Mesenchymal stem cell (in vitro differentiated cells and primary cell): ENCODE measurements around the gene PTGFRN.

Source experiments
- DNase-seq: peaks from one replicate; pipeline ENCODE4 v3.0.0-alpha.2; 2013
- H2AFZ ChIP-seq: one replicate; pipeline ENCODE4 v1.6.1; 2013; ENCODE audit warnings: low read depth, mild to moderate bottlenecking, control low read depth, inconsistent platforms, low read length, moderate library complexity
- H2AK5ac ChIP-seq: 2 replicates; pipeline ENCODE4 v1.6.1; 2013; ENCODE audit warnings: low read length, moderate library complexity, mild to moderate bottlenecking, inconsistent platforms; ENCODE audit not compliant: severe bottlenecking
- H2BK120ac ChIP-seq: one replicate; pipeline ENCODE4 v1.6.1; 2013; ENCODE audit warnings: low read depth, mild to moderate bottlenecking, inconsistent platforms, low read length, moderate library complexity
- H2BK12ac ChIP-seq, 2 experiments: one replicate each; pipeline ENCODE4 v1.6.1; 2013; ENCODE audit warnings: inconsistent platforms in 2 of 2, low read length in 2 of 2, mild to moderate bottlenecking in 2 of 2, moderate library complexity in 2 of 2, control low read depth in 1 of 2
- H2BK15ac ChIP-seq: one replicate; pipeline ENCODE4 v1.6.1; 2013; ENCODE audit warnings: mild to moderate bottlenecking, low read depth, inconsistent platforms; ENCODE audit not compliant: poor library complexity, severe bottlenecking
- H2BK5ac ChIP-seq: 2 replicates; pipeline ENCODE4 v1.6.1; 2013; ENCODE audit warnings: low read depth, mild to moderate bottlenecking, low read length, control low read depth, inconsistent platforms; ENCODE audit not compliant: poor library complexity, severe bottlenecking
- H3K14ac ChIP-seq, 2 experiments: one replicate each; pipeline ENCODE4 v1.6.1; 2013; ENCODE audit warnings: inconsistent platforms in 2 of 2, low read length in 2 of 2, control low read depth in 1 of 2, mild to moderate bottlenecking in 1 of 2, moderate library complexity in 1 of 2
- H3K18ac ChIP-seq, 2 experiments: one replicate each; pipeline ENCODE4 v1.6.1; 2013; ENCODE audit warnings: inconsistent platforms in 2 of 2, low read length in 2 of 2, control low read depth in 1 of 2, low read depth in 1 of 2, mild to moderate bottlenecking in 1 of 2
- H3K23ac ChIP-seq, 2 experiments: one replicate each; pipeline ENCODE4 v1.6.1; 2013; ENCODE audit warnings: inconsistent platforms in 2 of 2, low read length in 2 of 2, mild to moderate bottlenecking in 2 of 2, moderate library complexity in 2 of 2, control low read depth in 1 of 2
- H3K27ac ChIP-seq: 2 replicates; pipeline ENCODE4 v1.5.1; 2013; ENCODE audit warnings: mild to moderate bottlenecking, moderate library complexity, low read length, control low read depth, inconsistent platforms; ENCODE audit not compliant: poor library complexity, severe bottlenecking
- H3K27me3 ChIP-seq, 2 experiments: 2 replicates each; pipeline versions ENCODE4 v1.6.1 to v1.7.0; 2013; ENCODE audit warnings: low read length in 2 of 2, mild to moderate bottlenecking in 2 of 2, moderate library complexity in 2 of 2, control low read depth in 1 of 2, inconsistent platforms in 1 of 2; ENCODE audit not compliant: control insufficient read depth in 1 of 2, insufficient read depth in 1 of 2
- H3K36me3 ChIP-seq, 2 experiments: 2 replicates each; pipeline versions ENCODE4 v1.6.1 to v1.7.0; 2013; ENCODE audit warnings: low read length in 2 of 2, control low read depth in 1 of 2, inconsistent platforms in 1 of 2, low read depth in 1 of 2, mild to moderate bottlenecking in 1 of 2; ENCODE audit not compliant: insufficient read depth in 2 of 2, control insufficient read depth in 1 of 2
- H3K4ac ChIP-seq, 2 experiments: one replicate each; pipeline ENCODE4 v1.6.1; 2013; ENCODE audit warnings: inconsistent platforms in 2 of 2, low read length in 2 of 2, mild to moderate bottlenecking in 2 of 2, moderate library complexity in 2 of 2, control low read depth in 1 of 2, low read depth in 1 of 2
- H3K4me1 ChIP-seq: 2 replicates; pipeline ENCODE4 v1.6.1; 2013; ENCODE audit warnings: low read depth, low read length, control low read depth; ENCODE audit not compliant: control insufficient read depth, insufficient read depth
- H3K4me2 ChIP-seq: 2 replicates; pipeline ENCODE4 v1.6.1; 2013; ENCODE audit warnings: low read length, mild to moderate bottlenecking, inconsistent platforms; ENCODE audit not compliant: poor library complexity, severe bottlenecking
- H3K4me3 ChIP-seq, 2 experiments: 2 replicates each; pipeline versions ENCODE4 v1.5.1 to v1.7.0; 2013; ENCODE audit warnings: low read length in 2 of 2, mild to moderate bottlenecking in 2 of 2, control low read depth in 1 of 2, low read depth in 1 of 2; ENCODE audit not compliant: insufficient read depth in 1 of 2
- H3K79me1 ChIP-seq: replicated peaks from 2 replicates; pipeline ENCODE4 v1.6.1; 2013; ENCODE audit warnings: mild to moderate bottlenecking, control low read depth, low read length, inconsistent platforms; ENCODE audit not compliant: poor library complexity, severe bottlenecking
- H3K9ac ChIP-seq: 2 replicates; pipeline ENCODE4 v1.7.0; 2013; ENCODE audit warnings: mild to moderate bottlenecking, low read length, moderate library complexity
- H3K9me3 ChIP-seq: 2 replicates; pipeline ENCODE4 v1.7.0; 2013; ENCODE audit warnings: mild to moderate bottlenecking, low read length; ENCODE audit not compliant: control insufficient read depth
- H4K8ac ChIP-seq: one replicate; pipeline ENCODE4 v1.6.1; 2013; ENCODE audit warnings: inconsistent platforms, mild to moderate bottlenecking, low read length, moderate library complexity
- H4K91ac ChIP-seq: one replicate; pipeline ENCODE4 v1.6.1; 2013; ENCODE audit warnings: mild to moderate bottlenecking, low read length, inconsistent platforms
- WGBS: methylation state at CpG from one replicate; pipeline ENCODE4 v1.1.7; 2013; ENCODE audit warnings: mixed read lengths; 5-methylcytosine and 5-hydroxymethylcytosine counted together

The PTGFRN gene

GRCh38 chr1:116908820-116909511, 750 bp upstream of the PTGFRN start:
- Histone ChIP-seq H3K9ac (peak overlapping the region; percentile 83), H4K8ac (peak overlapping the region; percentile 69), H2AFZ (peak overlapping the region; percentile 79), H3K79me1 (peaks cover 20% of the 10 kb centered on the region), H3K18ac (no peak overlapping the region), H2BK12ac (peak overlapping the region in 1 of 2 experiments; percentile 15), H3K9me3 (no peaks in the 10 kb centered on the region), H3K27me3 (peaks cover 0 to 8% of the 10 kb centered on the region in 2 experiments), H2BK15ac (peak overlapping the region; percentile 55), H3K14ac (no peak overlapping the region), H4K91ac (no peak overlapping the region), H3K23ac (no peak overlapping the region), H2AK5ac (peak overlapping the region; percentile 74), H3K4ac (no peak overlapping the region), H3K27ac (no peak overlapping the region), H2BK5ac (no peak overlapping the region), H3K4me2 (peak overlapping the region; percentile 93), H3K4me1 (peaks cover 13% of the 10 kb centered on the region), H3K4me3 (peak overlapping the region; percentile 79 to 81), H2BK120ac (no peak overlapping the region), H3K36me3 (no peaks in the 10 kb centered on the region)
- DNase-seq: no peak
- WGBS: 68% methylated on average over 12 of the region's 13 CpGs

DNA sequence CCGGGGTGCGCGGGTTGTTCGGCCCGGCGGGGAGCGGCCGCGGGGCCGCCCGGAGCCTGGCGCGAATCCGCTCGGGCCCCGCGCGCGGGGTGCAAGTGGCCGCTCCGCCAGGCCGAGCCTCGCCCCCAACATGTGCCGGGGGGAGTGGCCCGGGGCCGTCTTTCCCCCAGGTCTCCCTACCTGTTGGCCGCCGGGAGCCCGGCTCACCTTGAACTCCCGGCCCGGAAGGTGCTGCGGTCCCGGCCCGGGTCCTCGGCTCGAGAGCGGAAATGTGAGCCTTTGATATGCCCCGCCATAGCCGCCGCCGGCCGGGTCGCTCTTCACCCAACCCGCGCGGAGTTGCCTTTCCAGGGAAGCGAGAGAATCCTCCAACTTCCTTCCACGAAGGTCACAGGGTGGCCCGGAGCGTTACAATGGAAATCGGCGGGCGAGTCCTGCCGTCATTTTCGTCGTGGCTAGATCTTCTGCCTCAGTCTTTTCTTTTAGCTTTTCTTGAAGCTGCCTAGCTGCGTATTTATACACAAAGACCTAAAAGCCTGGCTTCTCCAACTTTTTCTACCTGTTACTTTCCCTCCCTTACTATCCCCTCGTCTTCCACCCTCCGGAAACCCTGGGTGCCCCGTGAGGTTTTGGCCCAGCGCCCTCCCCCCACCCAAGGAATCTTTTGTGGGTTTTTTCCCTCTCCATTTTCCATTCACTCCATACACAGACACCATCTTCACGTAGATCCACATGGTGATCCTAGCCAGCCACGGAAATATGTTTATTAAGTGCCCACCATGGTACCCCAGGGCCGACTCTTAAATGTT, 867 bp downstream of the PTGFRN start:
- Histone ChIP-seq H3K27ac (peak overlapping the region; percentile 55), H3K14ac (no peak overlapping the region), H3K4me3 (peak overlapping the region; percentile 79 to 81), H3K4me2 (peak overlapping the region; percentile 93), H3K23ac (no peak overlapping the region), H2BK5ac (peak overlapping the region; percentile 61), H2AFZ (peak overlapping the region; percentile 79), H2AK5ac (no peak overlapping the region), H3K27me3 (peaks cover 0 to 8% of the 10 kb centered on the region in 2 experiments), H3K36me3 (no peaks in the 10 kb centered on the region), H3K79me1 (peaks cover 27% of the 10 kb centered on the region), H3K9ac (peak overlapping the region; percentile 83), H2BK120ac (no peak overlapping the region), H4K8ac (peak overlapping the region; percentile 42), H3K9me3 (no peaks in the 10 kb centered on the region), H4K91ac (no peak overlapping the region), H3K4me1 (peaks cover 14% of the 10 kb centered on the region), H2BK12ac (no peak overlapping the region), H2BK15ac (peak overlapping the region; percentile 83), H3K18ac (peak overlapping the region in 1 of 2 experiments; percentile 40), H3K4ac (peak overlapping the region in 1 of 2 experiments; percentile 47)
- 2% methylated on average over 62 of the region's 64 CpGs for WGBS
- DNase-seq: peak; percentile 33

DNA sequence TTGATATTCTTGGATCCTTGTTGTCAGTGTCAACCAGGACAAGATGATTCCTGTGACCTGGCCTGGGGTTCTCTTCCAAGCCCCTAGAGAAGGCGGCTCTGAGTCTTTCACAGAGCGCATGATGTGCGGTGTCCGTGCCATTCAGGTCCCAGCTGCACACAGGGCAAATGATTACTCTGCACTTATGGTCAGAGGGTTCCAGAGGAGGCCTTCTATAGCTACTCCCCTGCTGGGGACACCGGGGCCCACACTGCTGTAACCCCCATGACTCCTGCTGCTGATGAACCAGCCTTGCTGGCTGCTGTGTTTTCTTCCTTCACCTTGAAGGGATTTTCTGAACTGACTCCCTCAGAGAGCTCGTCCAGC, 1.5 kb downstream of the PTGFRN start:
- WGBS: 45% methylated on average over 6 of the region's 6 CpGs
- peak overlapping the region; percentile 83 for H3K9ac ChIP-seq
- DNase-seq: peak; percentile 15

More for the DNA sequence above, 1.5 kb downstream of the PTGFRN start:
- peaks cover 16% of the 10 kb centered on the region for H3K4me1 ChIP-seq
- peak overlapping the region; percentile 1 for H3K27ac ChIP-seq
- H2AFZ ChIP-seq: no peak overlapping the region
- peaks cover 0 to 8% of the 10 kb centered on the region in 2 experiments for H3K27me3 ChIP-seq
- H3K79me1 ChIP-seq: peaks cover 27% of the 10 kb centered on the region
- H4K91ac ChIP-seq: peak overlapping the region; percentile 43
- no peak overlapping the region for H2BK15ac ChIP-seq
- no peaks in the 10 kb centered on the region for H3K36me3 ChIP-seq
- peak overlapping the region; percentile 93 for H3K4me2 ChIP-seq
- no peak overlapping the region for H3K23ac ChIP-seq
- H4K8ac ChIP-seq: no peak overlapping the region
- peak overlapping the region in 1 of 2 experiments; percentile 40 for H3K18ac ChIP-seq
- H2AK5ac ChIP-seq: no peak overlapping the region
- no peak overlapping the region for H2BK5ac ChIP-seq
- no peaks in the 10 kb centered on the region for H3K9me3 ChIP-seq
- no peak overlapping the region for H3K4ac ChIP-seq
- H3K14ac ChIP-seq: no peak overlapping the region
- no peak overlapping the region for H2BK120ac ChIP-seq
- H3K4me3 ChIP-seq: peak overlapping the region in 1 of 2 experiments; percentile 81
- no peak overlapping the region for H2BK12ac ChIP-seq
